Neural cell (in vitro differentiated cells): Measurements from ENCODE around the gene FZR1.

ENCODE experiments used
- CTCF ChIP-seq: fragments of 450-650 bp; IDR thresholded peaks from 2 replicates; pipeline ENCODE4 v1.5.1; 2014; ENCODE audit warnings: antibody characterized with exemption, mild to moderate bottlenecking, moderate library complexity; ENCODE audit not compliant: poor library complexity, severe bottlenecking
- EP300 ChIP-seq: fragments of 450-650 bp; conservative IDR thresholded peaks from 2 replicates; pipeline ENCODE4 v1.6.1; 2014; ENCODE audit warnings: antibody characterized with exemption, mild to moderate bottlenecking, moderate library complexity; ENCODE audit not compliant: poor library complexity, severe bottlenecking
- EZH2 ChIP-seq: fragments of 200-600, 300-800 bp; shearing (Covaris generic), sonication (generic); IDR thresholded peaks from 2 replicates; pipeline ENCODE4 v1.6.1; 2014; ENCODE audit warnings: antibody characterized with exemption, low read length, borderline replicate concordance, mild to moderate bottlenecking; ENCODE audit not compliant: insufficient read depth, poor library complexity, severe bottlenecking
- MXI1 ChIP-seq: fragments of 450-650 bp; conservative IDR thresholded peaks from 2 replicates; pipeline ENCODE4 v1.6.1; 2014; ENCODE audit warnings: antibody characterized with exemption, mild to moderate bottlenecking; ENCODE audit not compliant: poor library complexity, severe bottlenecking
- POLR2AphosphoS5 ChIP-seq: IDR thresholded peaks from 2 replicates; pipeline ENCODE4 v1.6.1; 2012

DNA sequence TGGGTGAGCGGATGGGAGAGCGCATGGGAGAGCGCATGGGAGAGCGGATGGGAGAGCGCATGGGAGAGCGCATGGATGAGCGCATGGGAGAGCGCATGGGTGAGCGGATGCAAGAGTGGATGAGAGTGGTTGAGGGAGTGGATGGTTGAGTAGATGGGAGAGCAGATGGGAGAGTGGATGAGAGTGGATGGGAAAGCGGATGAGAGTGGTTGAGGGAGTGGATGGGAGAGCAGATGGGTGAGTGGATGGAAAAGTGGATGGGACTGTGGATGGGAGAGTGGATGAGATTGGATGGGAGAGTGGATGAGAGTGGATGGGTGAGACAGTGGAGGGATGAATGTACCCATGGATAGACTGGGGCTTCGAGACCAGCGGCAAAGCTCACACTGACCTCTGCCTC lies 24.3 kb downstream of the FZR1 start:
- no peak for TF ChIP-seq CTCF
- TF ChIP-seq MXI1 = no peak
- no peak for TF ChIP-seq POLR2AphosphoS5
- TF ChIP-seq EZH2 = no peak
- no peak for TF ChIP-seq EP300
